Stomach (tissue), 9 donors: ENCODE measurements around the gene ITM2A. TPM values are rescaled to one million over a fixed set of nuclear protein-coding genes. Genes with fewer than 3 reads are reported as not detected.
A peak's percentile ranks its signal among the peaks of the same experiment; 100 is the strongest.

Experiments
- DNase-seq, 2 donors: peaks; one replicate each; pipeline versions ENCODE4 v3.0.0 to v3.0.0-alpha.2; 2013 to 2019
- H3K27ac ChIP-seq, 5 donors: fragments of 200-600 bp in 4 of 5; sonication (generic) in 4 of 5; one replicate each; pipeline ENCODE4 v1.5.1; 2013 to 2019; ENCODE audit warnings: mild to moderate bottlenecking in 1 of 5, moderate library complexity in 1 of 5
- H3K27me3 ChIP-seq, 3 donors: fragments of 200-600 bp; sonication (generic); one replicate each; pipeline ENCODE4 v1.5.1; 2017 to 2019; ENCODE audit warnings: mixed run types in 1 of 3
- H3K36me3 ChIP-seq, 4 donors: fragments of 200-600 bp; sonication (generic); 1 replicate in 3 of 4; 2 replicates in 1 of 4; pipeline ENCODE4 v1.5.1; 2016 to 2019
- H3K4me1 ChIP-seq, 4 donors: fragments of 200-600 bp; sonication (generic); one replicate each; pipeline ENCODE4 v1.5.1; 2016 to 2019
- H3K4me3 ChIP-seq, 4 donors: fragments of 200-600 bp; sonication (generic) in 3 of 4; one replicate each; pipeline ENCODE4 v1.5.1; 2016 to 2019; ENCODE audit warnings: mild to moderate bottlenecking in 1 of 4
- H3K9me3 ChIP-seq, 4 donors: fragments of 200-600 bp; sonication (generic); one replicate each; pipeline ENCODE4 v1.5.1; 2016 to 2019
- EP300 ChIP-seq: sonication (generic); formaldehyde crosslinking; IDR thresholded peaks from one replicate; pipeline ENCODE4 v1.6.1; 2017; ENCODE audit warnings: antibody characterized with exemption
- POLR2A ChIP-seq, 4 donors: fragments of 450-650 bp; IDR thresholded peaks; one replicate each; pipeline ENCODE4 v1.6.1; 2016; ENCODE audit warnings: antibody characterized with exemption in 4 of 4, control low read depth in 2 of 4, mild to moderate bottlenecking in 1 of 4, moderate library complexity in 1 of 4
- POLR2AphosphoS5 ChIP-seq, 3 donors: sonication (generic); formaldehyde crosslinking; IDR thresholded peaks; one replicate each; pipeline ENCODE4 v1.6.1; 2016; ENCODE audit warnings: antibody characterized with exemption in 3 of 3
- WGBS, 5 donors: extraction: QIAGEN DNeasy Blood & Tissue Kit in 3 of 5; methylation state at CpG; one replicate each; pipeline versions ENCODE4 v1.1.5 to v1.1.7; 2013 to 2018; 5-methylcytosine and 5-hydroxymethylcytosine counted together
- intact Hi-C: fragments of 100-400 bp; cut with DNase I; formaldehyde crosslinking; loops from one replicate; pipeline ENCODE4 v1.15.1; 2023; ENCODE audit warnings: low total_unique reads
- polyA plus RNA-seq, 3 donors: library from polyadenylated mRNA; stranded (reverse); fragments of 200-250 nt; gene quantifications; one replicate each; pipeline ENCODE4 v1.2.3, GENCODE V29; 2013
- total RNA-seq, 5 donors: library from RNA; depleted of rRNA; stranded (reverse); fragments of >200 nt; gene quantifications; one replicate each; pipeline versions ENCODE4 v1.1.0 to v1.2.3, GENCODE V29; 2014 to 2016
- TF ChIP-seq, protein P1 (sequence below), 7 experiments: fragments of 450-650 bp in 4 of 7; fragments of 200-600 bp in 3 of 7; sonication (generic) in 3 of 7; IDR thresholded peaks; one replicate each; pipeline ENCODE4 v1.5.1; 2016 to 2019; ENCODE audit warnings: antibody characterized with exemption in 7 of 7, control low read depth in 2 of 7, mild to moderate bottlenecking in 1 of 7
- donor health status: healthy with polysubstance abuse.
- donor health status: Bipolar disorder and iron deficiency.
- donor health status: healthy.

ITM2A gene
- total and polyA plus RNA-seq, 8 donors, result 6.7 to 233 (median 10.3) TPM; not detected in 1

DNA sequence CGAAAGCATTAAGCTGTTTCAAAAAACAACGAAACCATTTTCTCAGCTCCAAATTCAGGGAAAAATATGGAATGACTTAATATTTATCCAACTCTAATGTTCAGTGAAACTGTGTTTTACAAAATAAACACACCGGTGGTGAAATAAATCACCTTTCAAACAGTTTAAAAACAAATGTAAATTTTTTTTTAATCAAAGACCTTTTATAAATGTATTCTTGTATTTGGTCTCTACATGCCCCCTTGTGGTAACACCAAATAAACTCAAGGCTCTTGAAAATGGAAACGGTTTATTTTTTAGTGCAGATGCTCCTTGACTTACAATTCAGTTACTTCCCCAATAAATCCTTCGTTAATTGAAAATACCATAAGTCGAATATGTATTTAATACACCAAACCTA is 45.8 kb upstream of the ITM2A start:
- Histone ChIP-seq H3K4me3 (peak overlapping the region in 2 of 4 donors; percentile 15 to 24), H3K4me1 (no peaks in the 10 kb centered on the region)
- peak in 1 of 2 donors; percentile 46 for DNase-seq

GRCh38 chrX:79412166-79412565 is 45.0 kb upstream of the ITM2A start:
- 45 to 63% (median 52%) methylated on average over 3 of the region's 3 CpGs for WGBS, 5 donors

More for the DNA sequence above, 45.8 kb upstream of the ITM2A start:
- 14 to 25% (median 15%) methylated on average over 6 of the region's 6 CpGs for WGBS, 5 donors
- intact Hi-C loops, result no loop called here
- TF ChIP-seq, protein P1, sequence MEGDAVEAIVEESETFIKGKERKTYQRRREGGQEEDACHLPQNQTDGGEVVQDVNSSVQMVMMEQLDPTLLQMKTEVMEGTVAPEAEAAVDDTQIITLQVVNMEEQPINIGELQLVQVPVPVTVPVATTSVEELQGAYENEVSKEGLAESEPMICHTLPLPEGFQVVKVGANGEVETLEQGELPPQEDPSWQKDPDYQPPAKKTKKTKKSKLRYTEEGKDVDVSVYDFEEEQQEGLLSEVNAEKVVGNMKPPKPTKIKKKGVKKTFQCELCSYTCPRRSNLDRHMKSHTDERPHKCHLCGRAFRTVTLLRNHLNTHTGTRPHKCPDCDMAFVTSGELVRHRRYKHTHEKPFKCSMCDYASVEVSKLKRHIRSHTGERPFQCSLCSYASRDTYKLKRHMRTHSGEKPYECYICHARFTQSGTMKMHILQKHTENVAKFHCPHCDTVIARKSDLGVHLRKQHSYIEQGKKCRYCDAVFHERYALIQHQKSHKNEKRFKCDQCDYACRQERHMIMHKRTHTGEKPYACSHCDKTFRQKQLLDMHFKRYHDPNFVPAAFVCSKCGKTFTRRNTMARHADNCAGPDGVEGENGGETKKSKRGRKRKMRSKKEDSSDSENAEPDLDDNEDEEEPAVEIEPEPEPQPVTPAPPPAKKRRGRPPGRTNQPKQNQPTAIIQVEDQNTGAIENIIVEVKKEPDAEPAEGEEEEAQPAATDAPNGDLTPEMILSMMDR (IDR thresholded peaks at IDR 0.05), result peak in 3 of 7 experiments; percentile 25 to 30 (median 30)
- no peak for TF ChIP-seq POLR2A (IDR thresholded peaks at IDR 0.05)
- no peaks in the 10 kb centered on the region for H3K36me3 ChIP-seq
- H3K27ac ChIP-seq, result no peak overlapping the region
- no peaks in the 10 kb centered on the region for H3K27me3 ChIP-seq
- H3K9me3 ChIP-seq, result no peaks in the 10 kb centered on the region

DNA sequence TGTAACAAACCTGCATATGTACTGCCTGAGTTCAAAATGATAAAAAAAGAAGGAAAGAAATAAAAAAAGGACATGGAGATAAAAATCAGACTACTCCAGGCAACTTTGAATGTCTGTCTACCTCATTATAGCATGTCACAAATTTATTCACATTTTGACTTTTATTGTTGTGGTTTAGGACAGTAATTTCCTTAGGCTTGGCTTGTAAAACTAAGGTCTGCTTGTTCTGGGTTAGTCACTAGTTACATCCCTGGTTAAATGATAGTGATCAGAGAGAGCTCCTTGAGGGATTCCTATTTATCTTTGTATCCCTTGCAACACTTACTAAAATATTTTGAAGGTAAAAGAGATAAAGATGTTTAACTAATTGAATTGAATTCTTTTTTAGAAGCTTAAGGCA is 42.5 kb upstream of the ITM2A start:
- H3K27me3 ChIP-seq, result no peaks in the 10 kb centered on the region
- no peaks in the 10 kb centered on the region for H3K36me3 ChIP-seq
- no peaks in the 10 kb centered on the region for H3K4me1 ChIP-seq
- H3K9me3 ChIP-seq, result peaks cover 0 to 3% (median 0%) of the 10 kb centered on the region in 4 donors
- intact Hi-C loops, result no loop called here
- no peak overlapping the region for H3K4me3 ChIP-seq
- no peak for DNase-seq
- H3K27ac ChIP-seq, result no peak overlapping the region
- no peak for TF ChIP-seq POLR2A (IDR thresholded peaks at IDR 0.05)
- no peak for TF ChIP-seq EP300
- TF ChIP-seq, protein P1 (IDR thresholded peaks at IDR 0.05), result no peak
- TF ChIP-seq POLR2AphosphoS5 (IDR thresholded peaks at IDR 0.05), result no peak

More at GRCh38 chrX:79412166-79412565, 45.0 kb upstream of the ITM2A start:
- Histone ChIP-seq H3K9me3 (no peaks in the 10 kb centered on the region), H3K27me3 (no peaks in the 10 kb centered on the region), H3K27ac (no peak overlapping the region), H3K36me3 (no peaks in the 10 kb centered on the region), H3K4me3 (no peak overlapping the region), H3K4me1 (no peaks in the 10 kb centered on the region)
- no peak for TF ChIP-seq EP300
- TF ChIP-seq POLR2A (IDR thresholded peaks at IDR 0.05), result no peak
- TF ChIP-seq, protein P1 (IDR thresholded peaks at IDR 0.05), result no peak
- TF ChIP-seq POLR2AphosphoS5 (IDR thresholded peaks at IDR 0.05), result no peak
- intact Hi-C loops, result no loop called here
- no peak for DNase-seq

DNA sequence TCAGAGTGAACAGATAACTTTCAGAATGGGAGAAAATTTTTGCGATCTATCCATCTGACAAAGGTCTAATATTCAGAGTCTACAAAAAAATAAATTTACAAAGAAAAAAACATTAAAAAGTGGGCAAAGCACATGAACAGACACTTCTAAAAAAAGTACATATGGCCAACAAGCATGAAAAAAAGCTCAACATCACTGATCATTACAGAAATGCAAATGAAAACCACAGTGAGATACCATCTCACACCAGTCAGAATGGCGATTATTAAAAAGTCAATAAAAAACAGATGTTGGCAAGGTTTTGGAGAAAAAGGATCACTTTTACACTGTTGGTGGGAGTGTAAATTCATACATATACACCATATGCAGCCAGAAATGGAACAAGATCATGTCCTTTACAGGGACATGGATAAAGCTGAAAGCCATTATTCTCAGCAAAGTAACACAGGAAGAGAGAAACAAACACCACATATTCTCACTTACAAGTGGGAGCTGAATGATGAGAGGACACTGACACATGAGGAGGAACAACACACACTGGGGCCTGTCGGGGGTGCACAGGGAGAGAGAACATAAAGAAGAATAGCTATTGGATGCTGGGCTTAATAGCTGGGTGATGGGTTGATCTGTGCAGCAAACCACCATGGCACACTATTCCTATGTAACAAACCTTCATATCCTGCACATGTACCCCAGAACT is 41.6 kb upstream of the ITM2A start:
- H3K27me3 ChIP-seq, result no peaks in the 10 kb centered on the region
- no peak for DNase-seq
- no peak overlapping the region for H3K4me3 ChIP-seq
- no peak overlapping the region for H3K27ac ChIP-seq
- H3K9me3 ChIP-seq, result peaks cover 0 to 7% (median 0%) of the 10 kb centered on the region in 4 donors
- no peaks in the 10 kb centered on the region for H3K36me3 ChIP-seq
- TF ChIP-seq POLR2A (IDR thresholded peaks at IDR 0.05) (no peak), EP300 (no peak), POLR2AphosphoS5 (IDR thresholded peaks at IDR 0.05) (no peak)
- TF ChIP-seq, protein P1 (IDR thresholded peaks at IDR 0.05), result no peak
- WGBS, 5 donors, result 65 to 92% (median 78%) methylated on average over 3 of the region's 3 CpGs
- no peaks in the 10 kb centered on the region for H3K4me1 ChIP-seq
- intact Hi-C loops, result no loop called here
